PC-3 (cell line): ENCODE measurements around the gene URB2.

Source experiments
- CTCF ChIP-seq: fragments of 300-600 bp; sonication (generic); conservative IDR thresholded peaks from 2 replicates; pipeline ENCODE4 v1.5.1; 2017; ENCODE audit warnings: antibody characterized with exemption, low read depth, mild to moderate bottlenecking, low read length
- EZH2 ChIP-seq: fragments of 300-600 bp; sonication (generic); IDR thresholded peaks from one replicate; pipeline ENCODE4 v1.6.1; 2017; ENCODE audit warnings: antibody characterized with exemption, mild to moderate bottlenecking, low read length; ENCODE audit not compliant: unreplicated experiment
- EZH2phosphoT487 ChIP-seq: fragments of 300-600 bp; sonication (generic); IDR thresholded peaks from 2 replicates; pipeline ENCODE4 v1.6.1; 2018; ENCODE audit warnings: mild to moderate bottlenecking, antibody characterized with exemption, low read length, borderline replicate concordance

- TF ChIP-seq CTCF (no peak), EZH2 (no peak), EZH2phosphoT487 (no peak)
Measured at GRCh38 chr1:229637746-229638145, 11.7 kb downstream of the URB2 start.
